ENCODE measurements around the gene HP1BP3. TPM values are rescaled to one million over a fixed set of nuclear protein-coding genes. Genes with fewer than 3 reads are reported as not detected.

The HP1BP3 gene
- total and polyA plus RNA-seq, 12 donors, result 54.4 to 148 (median 129) TPM

- Histone ChIP-seq H3K27ac (peak overlapping the region in 2 of 10 donors; percentile 75 to 80), H3K36me3 (no peaks in the 10 kb centered on the region), H3K9me3 (no peaks in the 10 kb centered on the region), H3K4me1 (peaks cover 0 to 17% (median 11%) of the 10 kb centered on the region in 9 donors), H3K4me3 (no peak overlapping the region), H3K27me3 (no peaks in the 10 kb centered on the region)
- 86 to 88% methylated on average over 12 of the region's 12 CpGs for whole genome bisulfite sequencing, 2 donors
- DNase-seq (no peak), ATAC-seq (no peak)
- intact Hi-C loops (cut with DNase I), result loop anchor here in 8 of 10 donors (2.0 to 10.0 kb wide), 3 partner anchors 87 to 500 kb away; partner anchors contain the start of gene HP1BP3 (in 1 of the 8)
- TF ChIP-seq CTCF (IDR thresholded peaks at IDR 0.05), result no peak
Observed at GRCh38 chr1:20697563-20697962, 89.5 kb downstream of the HP1BP3 start.

GRCh38 chr1:20696397-20697333 is 90.4 kb downstream of the HP1BP3 start:
- peak overlapping the region; percentile 51 to 87 (median 74) for H3K27ac ChIP-seq
- H3K9me3 ChIP-seq, result peaks cover 0 to 6% (median 0%) of the 10 kb centered on the region in 11 donors
- peak overlapping the region; percentile 44 to 67 (median 58) for H3K4me3 ChIP-seq
- TF ChIP-seq CTCF (IDR thresholded peaks at IDR 0.05), result peak; percentile 84 to 95 (median 88)
- peaks cover 0 to 17% (median 11%) of the 10 kb centered on the region in 9 donors for H3K4me1 ChIP-seq
- intact Hi-C loops (cut with DNase I), result loop anchor here (1.0 to 10.0 kb wide), 4 partner anchors 88 to 501 kb away; partner anchors contain the start of gene HP1BP3 (in 1 of the 10)
- no peaks in the 10 kb centered on the region for H3K27me3 ChIP-seq
- DNase-seq, result peak; percentile 84 to 86
- H3K36me3 ChIP-seq, result no peaks in the 10 kb centered on the region
- ATAC-seq, result peak; percentile 91 to 96 (median 93)
- WGBS, 2 donors, result 1 to 2% methylated on average over 45 to 46 of the region's 46 CpGs

- Histone ChIP-seq H3K4me3 (no peak overlapping the region), H3K36me3 (no peaks in the 10 kb centered on the region), H3K4me1 (peaks cover 0 to 17% (median 11%) of the 10 kb centered on the region in 9 donors), H3K9me3 (peaks cover 0 to 7% (median 0%) of the 10 kb centered on the region in 11 donors), H3K27me3 (no peaks in the 10 kb centered on the region), H3K27ac (no peak overlapping the region)
- intact Hi-C loops (cut with DNase I), result loop anchor here in 6 of 10 donors (5.0 to 10.0 kb wide), 2 partner anchors 89 to 502 kb away; partner anchors contain the start of gene HP1BP3 (in 1 of the 6)
- no peak for TF ChIP-seq CTCF (IDR thresholded peaks at IDR 0.05)
- no peak for ATAC-seq
- 82 to 85% methylated on average over 10 of the region's 10 CpGs for WGBS, 2 donors
- no peak for DNase-seq
Observed at GRCh38 chr1:20695515-20695914, 91.6 kb downstream of the HP1BP3 start.

GRCh38 chr1:20693623-20694022 is 93.5 kb downstream of the HP1BP3 start:
- Histone ChIP-seq H3K27ac (no peak overlapping the region), H3K36me3 (no peaks in the 10 kb centered on the region), H3K9me3 (peaks cover 0 to 7% (median 0%) of the 10 kb centered on the region in 11 donors), H3K27me3 (no peaks in the 10 kb centered on the region), H3K4me3 (no peak overlapping the region), H3K4me1 (peaks cover 0 to 17% (median 11%) of the 10 kb centered on the region in 9 donors)
- ATAC-seq (no peak), DNase-seq (no peak)
- no peak for TF ChIP-seq CTCF (IDR thresholded peaks at IDR 0.05)
- intact Hi-C loops (cut with DNase I), result loop anchor here in 1 of 10 donors (10.0 kb wide), 1 partner anchor 91 kb away; the partner anchor contains the start of gene HP1BP3
- WGBS, 2 donors, result 74 to 78% methylated on average over 2 of the region's 2 CpGs
